ENCODE measurements around the gene HSP90AB1.

DNA sequence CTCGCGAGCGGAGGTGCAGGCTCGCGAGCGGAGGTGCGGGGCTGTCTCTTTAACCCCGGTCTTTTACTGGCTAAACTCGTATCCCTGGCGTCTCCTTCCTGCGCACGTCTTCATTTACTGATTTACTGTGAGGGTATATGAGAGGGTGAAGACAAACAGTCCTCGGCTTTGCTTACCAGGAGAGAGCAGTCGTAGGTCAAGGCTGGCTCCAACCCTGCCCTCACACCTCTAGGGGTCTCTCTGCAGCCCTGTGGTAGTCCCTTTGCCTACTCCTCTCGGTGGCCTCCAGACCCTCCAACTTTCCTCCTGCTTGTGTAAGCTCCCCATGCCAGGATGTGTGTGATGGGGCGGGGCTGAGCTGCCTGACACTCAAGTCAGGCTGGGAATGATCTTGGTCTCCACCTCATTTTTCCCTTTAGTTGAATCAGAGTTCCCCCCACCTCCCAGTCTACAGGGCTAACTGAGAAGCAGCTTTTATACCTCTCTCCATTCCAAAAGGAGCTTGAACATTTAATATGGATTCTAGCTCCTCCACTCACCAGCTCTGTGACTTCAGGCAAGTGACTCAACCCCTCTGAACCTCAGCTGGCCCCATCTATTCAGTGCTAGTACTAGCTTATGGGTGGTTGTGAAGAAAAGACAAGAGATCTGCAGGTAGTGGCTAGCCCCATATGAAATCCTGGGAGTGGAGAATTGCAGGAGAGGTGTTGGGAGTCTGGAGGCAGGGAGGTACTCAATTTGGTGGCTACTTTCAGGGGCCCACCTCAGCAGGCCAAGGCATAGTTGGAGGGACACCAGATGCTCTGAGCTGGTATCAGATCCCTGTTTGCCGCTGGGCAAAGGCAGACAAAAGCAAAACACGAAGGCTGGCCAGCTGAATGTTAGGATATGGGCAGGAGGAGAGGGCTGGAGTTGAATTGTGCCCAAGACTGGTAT, 22.6 kb upstream of the HSP90AB1 start:
- no peak for TF ChIP-seq POLR2A (IDR thresholded peaks at IDR 0.05)
- TF ChIP-seq, protein P1, sequence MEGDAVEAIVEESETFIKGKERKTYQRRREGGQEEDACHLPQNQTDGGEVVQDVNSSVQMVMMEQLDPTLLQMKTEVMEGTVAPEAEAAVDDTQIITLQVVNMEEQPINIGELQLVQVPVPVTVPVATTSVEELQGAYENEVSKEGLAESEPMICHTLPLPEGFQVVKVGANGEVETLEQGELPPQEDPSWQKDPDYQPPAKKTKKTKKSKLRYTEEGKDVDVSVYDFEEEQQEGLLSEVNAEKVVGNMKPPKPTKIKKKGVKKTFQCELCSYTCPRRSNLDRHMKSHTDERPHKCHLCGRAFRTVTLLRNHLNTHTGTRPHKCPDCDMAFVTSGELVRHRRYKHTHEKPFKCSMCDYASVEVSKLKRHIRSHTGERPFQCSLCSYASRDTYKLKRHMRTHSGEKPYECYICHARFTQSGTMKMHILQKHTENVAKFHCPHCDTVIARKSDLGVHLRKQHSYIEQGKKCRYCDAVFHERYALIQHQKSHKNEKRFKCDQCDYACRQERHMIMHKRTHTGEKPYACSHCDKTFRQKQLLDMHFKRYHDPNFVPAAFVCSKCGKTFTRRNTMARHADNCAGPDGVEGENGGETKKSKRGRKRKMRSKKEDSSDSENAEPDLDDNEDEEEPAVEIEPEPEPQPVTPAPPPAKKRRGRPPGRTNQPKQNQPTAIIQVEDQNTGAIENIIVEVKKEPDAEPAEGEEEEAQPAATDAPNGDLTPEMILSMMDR (IDR thresholded peaks at IDR 0.05) = no peak
